A549 (cell line): ENCODE measurements around the gene DFFB. TPM values are rescaled to one million over a fixed set of nuclear protein-coding genes. Genes with fewer than 3 reads are reported as not detected.

Experiments
- ATAC-seq, 2 experiments: fragments of 200-7000 bp in 1 of 2; fragments of >200 bp in 1 of 2; cut with Nextera tagmentation in 1 of 2; cut with Tn5 transposase in 1 of 2; 3 replicates each; pipeline versions ENCODE4 v1.8.0 to v1.9.1; 2018 to 2020; ENCODE audit warnings: mild to moderate bottlenecking in 1 of 2, moderate library complexity in 1 of 2
- CTCF ChIA-PET: fragments of 300-600 bp; sonication (Branson Sonifier 250); formaldehyde crosslinking; extraction: SDS; loops from one replicate; lab custom pipeline; 2021; ENCODE audit warnings: antibody characterized with exemption, inconsistent platforms; lab: Yijun Ruan, JAX
- POLR2A ChIA-PET: fragments of 350-600 bp; formaldehyde crosslinking; extraction: SDS; loops from one replicate; lab custom pipeline; 2021; ENCODE audit warnings: antibody characterized with exemption, inconsistent platforms; lab: Yijun Ruan, JAX
- DNase-seq, 2 experiments: peaks; one replicate each; pipeline versions ENCODE4 v3.0.0 to v3.0.0-alpha.2; 2011 to 2016; ENCODE audit warnings: low read depth in 1 of 2, low spot score in 1 of 2
- FAIRE-seq: peaks from 2 replicates; lab custom pipeline; 2011; peaks lifted over from hg19 to GRCh38; lab: Jason Lieb, UNC
- H3K27ac ChIP-seq, 2 experiments: fragments of >200 bp; sonication (Bioruptor Twin); formaldehyde crosslinking; 3 replicates each; pipeline ENCODE4 v1.5.1; 2016 to 2017
- H3K4me1 ChIP-seq: fragments of >200 bp; sonication (Bioruptor Twin); formaldehyde crosslinking; 3 replicates; pipeline ENCODE4 v1.6.1; 2016
- H3K4me2 ChIP-seq: fragments of >200 bp; sonication (Bioruptor Twin); formaldehyde crosslinking; 3 replicates; pipeline ENCODE4 v1.6.1; 2016
- H3K4me3 ChIP-seq: fragments of >200 bp; sonication (Bioruptor Twin); formaldehyde crosslinking; 3 replicates; pipeline ENCODE4 v1.5.1; 2016
- H3K9me3 ChIP-seq: fragments of >200 bp; sonication (Bioruptor Twin); formaldehyde crosslinking; 3 replicates; pipeline ENCODE4 v1.6.1; 2016
- CBX8 ChIP-seq: fragments of 200-600 bp; sonication (generic); IDR thresholded peaks from 2 replicates; pipeline ENCODE4 v1.6.1; 2016
- FOXS1 ChIP-seq: fragments of 250-450 bp; sonication (Bioruptor Pico); IDR thresholded peaks from 2 replicates; pipeline ENCODE4 v1.5.0; 2020; ENCODE audit warnings: mild to moderate bottlenecking, moderate library complexity
- HDAC2 ChIP-seq: fragments of 200-600 bp; sonication (generic); IDR thresholded peaks from 2 replicates; pipeline ENCODE4 v1.6.1; 2016
- HEYL ChIP-seq: fragments of 250-450 bp; sonication (Bioruptor Pico); IDR thresholded peaks from 2 replicates; pipeline ENCODE4 v1.8.0; 2021; ENCODE audit warnings: mild to moderate bottlenecking, moderate library complexity
- HMGXB4 ChIP-seq: fragments of 250-450 bp; sonication (Bioruptor Pico); IDR thresholded peaks from 2 replicates; pipeline ENCODE4 v1.5.0; 2021; ENCODE audit warnings: mild to moderate bottlenecking, moderate library complexity, borderline replicate concordance
- JUN ChIP-seq, 2 experiments: fragments of >200 bp; sonication (Bioruptor Twin); formaldehyde crosslinking; IDR thresholded peaks; 2 replicates in 1 of 2; 3 replicates in 1 of 2; pipeline ENCODE4 v1.6.1; 2016 to 2017
- MYC ChIP-seq: IDR thresholded peaks from 2 replicates; pipeline ENCODE4 v1.6.1; 2012; ENCODE audit warnings: mild to moderate bottlenecking, inconsistent platforms, low read length, improper control_type of control experiment, borderline replicate concordance
- NFE2L2 ChIP-seq: fragments of 150-350 bp; conservative IDR thresholded peaks from 2 replicates; pipeline ENCODE4 v1.6.1; 2014; ENCODE audit warnings: low read length
- NPAS2 ChIP-seq: fragments of 250-450 bp; sonication (Bioruptor Pico); IDR thresholded peaks from 2 replicates; pipeline ENCODE4 v1.8.0; 2022; ENCODE audit warnings: mild to moderate bottlenecking, moderate library complexity, borderline replicate concordance
- NR3C1 ChIP-seq: fragments of >200 bp; sonication (Bioruptor Twin); formaldehyde crosslinking; IDR thresholded peaks from 3 replicates; pipeline ENCODE4 v1.6.1; 2017
- POLR2A ChIP-seq: IDR thresholded peaks from 2 replicates; pipeline ENCODE4 v1.6.1; 2012; ENCODE audit warnings: mild to moderate bottlenecking, low read length
- RAD21 ChIP-seq, 2 experiments: fragments of >200 bp in 1 of 2; sonication (Bioruptor Twin) in 1 of 2; formaldehyde crosslinking in 1 of 2; IDR thresholded peaks in 1 of 2; conservative IDR thresholded peaks in 1 of 2; 2 replicates in 1 of 2; 3 replicates in 1 of 2; pipeline ENCODE4 v1.6.1; 2012 to 2018; ENCODE audit warnings: inconsistent platforms in 1 of 2
- RCOR1 ChIP-seq: fragments of 150-350 bp; IDR thresholded peaks from 2 replicates; pipeline ENCODE4 v1.6.1; 2014; ENCODE audit warnings: antibody characterized with exemption, low read length, low read depth
- REST ChIP-seq: fragments of 200-600 bp; sonication (generic); IDR thresholded peaks from 2 replicates; pipeline ENCODE4 v1.6.1; 2016; ENCODE audit warnings: antibody characterized with exemption, mild to moderate bottlenecking, moderate library complexity
- RNF2 ChIP-seq: fragments of 200-600 bp; sonication (generic); IDR thresholded peaks from 2 replicates; pipeline ENCODE4 v1.6.1; 2016; ENCODE audit warnings: low read depth, mild to moderate bottlenecking, antibody characterized with exemption, moderate library complexity, borderline replicate concordance
- SREBF2 ChIP-seq: fragments of 450-650 bp; IDR thresholded peaks from 2 replicates; pipeline ENCODE4 v1.6.1; 2014; ENCODE audit warnings: mild to moderate bottlenecking, moderate library complexity
- TFCP2L1 ChIP-seq: fragments of 250-450 bp; sonication (Bioruptor Pico); IDR thresholded peaks from 2 replicates; pipeline ENCODE4 v1.5.0; 2021; ENCODE audit warnings: mild to moderate bottlenecking
- TP53 ChIP-seq: fragments of 250-450 bp; sonication (Bioruptor Pico); IDR thresholded peaks from 2 replicates; pipeline ENCODE4 v1.5.0; 2021; ENCODE audit warnings: mild to moderate bottlenecking, moderate library complexity
- ZSCAN20 ChIP-seq: fragments of 250-450 bp; sonication (Bioruptor Pico); IDR thresholded peaks from 2 replicates; pipeline ENCODE4 v1.8.0; 2022; ENCODE audit warnings: mild to moderate bottlenecking, moderate library complexity
- WGBS: methylation state at CpG from one replicate; pipeline ENCODE4 v1.1.6; 2017; ENCODE audit errors: missing lambda C conversion rate; 5-methylcytosine and 5-hydroxymethylcytosine counted together
- polyA plus RNA-seq, 4 experiments: library from polyadenylated mRNA; depleted of rRNA in 3 of 4; stranded (reverse); fragments of >200 nt; fragmentation: RNase III in 1 of 4; extraction: RNeasy Plus Mini Kit Qiagen cat#74134 plus additional on column Dnase treatment in 1 of 4; gene quantifications; 2 replicates in 3 of 4; 3 replicates in 1 of 4; pipeline ENCODE4 v1.2.3, GENCODE V29; 2011 to 2017
- TF ChIP-seq, protein P1 (sequence below): IDR thresholded peaks from 2 replicates; pipeline ENCODE4 v1.6.1; 2012
- TF ChIP-seq, protein P2 (sequence below): IDR thresholded peaks from 2 replicates; pipeline ENCODE4 v1.6.1; 2012; ENCODE audit warnings: low read depth, borderline replicate concordance
- TF ChIP-seq, protein P3 (sequence below): fragments of 150-350 bp; IDR thresholded peaks from 2 replicates; pipeline ENCODE4 v1.6.1; 2014; ENCODE audit warnings: low read depth, mild to moderate bottlenecking, low read length
- TF ChIP-seq, protein P4 (sequence below): fragments of >200 bp; sonication (Bioruptor Twin); formaldehyde crosslinking; IDR thresholded peaks from 3 replicates; pipeline ENCODE4 v1.5.1; 2016

Gene DFFB
- polyA plus RNA-seq, 2 of the 4 experiments (the other 2 are of a cell fraction) = 2.5 to 3.7 TPM

DNA sequence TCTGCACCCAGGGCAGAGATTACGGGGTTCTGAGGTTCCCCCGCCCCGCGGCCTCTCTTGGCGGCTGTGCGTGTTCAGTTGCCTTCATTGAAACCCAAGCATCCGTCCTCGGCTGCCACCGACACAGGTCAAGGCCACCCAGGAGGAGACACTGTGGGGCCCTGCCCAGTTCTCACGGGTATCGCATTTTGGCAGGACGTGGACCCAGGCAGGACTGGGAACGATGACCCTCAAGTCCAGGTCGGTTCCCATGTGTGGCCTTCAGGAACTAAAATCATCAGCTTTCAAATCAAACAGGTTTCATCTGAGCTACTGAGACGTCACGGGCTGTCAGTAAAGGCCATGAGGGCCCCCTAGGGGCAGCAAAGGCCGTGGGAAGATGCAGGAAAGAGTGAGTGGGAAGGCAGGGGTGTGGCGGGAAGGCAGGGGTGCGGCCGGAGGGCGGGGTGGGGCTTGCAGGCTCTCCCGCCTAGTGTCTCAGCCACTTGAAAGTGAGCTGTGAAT, 49.8 kb downstream of the DFFB start:
- FAIRE-seq (no peak), DNase-seq (peak in 1 of 2 experiments; percentile 53), ATAC-seq (peak in 1 of 2 experiments; percentile 42; a peak in 3 of 6 replicates)
- Histone ChIP-seq H3K27ac (no peak overlapping the region), H3K4me1 (peaks cover 5% of the 10 kb centered on the region; the same call in 1 of the 3 replicates), H3K4me2 (no peak overlapping the region), H3K4me3 (no peak overlapping the region), H3K9me3 (no peaks in the 10 kb centered on the region)
- CTCF ChIA-PET = interaction anchor here (0.8 to 1.2 kb wide), 2 partner anchors 39 to 1839 kb away, joined by 4 read pairs; no protein-coding TSS in a partner anchor
- POLR2A ChIA-PET = no interaction called here
- WGBS = 57% methylated on average over 6 of the region's 22 CpGs
- no peak for TF ChIP-seq NR3C1
- no peak for TF ChIP-seq HEYL (CRISPR knock-in tag)
- no peak for TF ChIP-seq MYC
- no peak for TF ChIP-seq FOXS1 (CRISPR knock-in tag)
- no peak for TF ChIP-seq NPAS2 (CRISPR knock-in tag)
- TF ChIP-seq, protein P1, sequence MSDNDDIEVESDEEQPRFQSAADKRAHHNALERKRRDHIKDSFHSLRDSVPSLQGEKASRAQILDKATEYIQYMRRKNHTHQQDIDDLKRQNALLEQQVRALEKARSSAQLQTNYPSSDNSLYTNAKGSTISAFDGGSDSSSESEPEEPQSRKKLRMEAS = no peak
- no peak for TF ChIP-seq TP53
- TF ChIP-seq JUN (IDR thresholded peaks at IDR 0.05) = no peak
- no peak for TF ChIP-seq SREBF2
- no peak for TF ChIP-seq POLR2A
- no peak for TF ChIP-seq CBX8

DNA sequence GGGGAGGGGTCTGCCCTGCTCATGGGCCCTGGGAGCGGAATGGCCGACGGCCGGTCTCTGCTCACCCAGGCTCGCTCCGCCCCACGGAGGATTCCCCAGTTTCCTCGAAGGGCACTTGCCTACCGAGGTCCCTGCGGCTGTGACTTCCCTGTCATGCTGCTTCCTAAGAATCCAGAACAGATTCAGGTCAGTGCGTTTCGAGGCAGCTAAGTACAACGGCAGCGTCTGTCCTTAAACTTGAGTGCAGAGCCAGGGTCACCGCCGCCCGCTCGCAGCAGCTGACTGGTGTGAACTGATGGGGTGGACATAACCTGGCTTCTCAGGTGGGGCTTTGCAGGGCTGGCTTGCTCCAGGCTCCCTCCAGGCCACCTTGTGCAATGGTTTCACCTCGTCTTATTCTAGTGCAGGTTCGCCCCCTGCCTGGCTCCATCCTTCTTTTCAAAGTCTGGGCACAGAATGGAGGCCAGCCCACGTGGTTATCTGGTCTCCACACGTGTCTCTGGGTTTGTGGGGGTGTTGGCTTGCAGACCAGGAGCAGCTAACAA, 50.4 kb downstream of the DFFB start:
- 75% methylated on average over 17 of the region's 22 CpGs for WGBS
- H3K4me2 ChIP-seq = no peak overlapping the region
- CTCF ChIA-PET = interaction anchor here (1.0 kb wide), 1 partner anchor 230 kb away, joined by 3 read pairs; no protein-coding TSS in a partner anchor
- POLR2A ChIA-PET = no interaction called here
- peaks cover 5% of the 10 kb centered on the region; the same call in 1 of the 3 replicates for H3K4me1 ChIP-seq
- FAIRE-seq (no peak), ATAC-seq (no peak), DNase-seq (no peak)
- H3K4me3 ChIP-seq = no peak overlapping the region
- H3K27ac ChIP-seq = no peak overlapping the region
- TF ChIP-seq HMGXB4 (CRISPR knock-in tag) (no peak), HDAC2 (no peak), NFE2L2 (no peak), RAD21 (conservative IDR thresholded peaks at IDR 0.05 in 1 of 2, IDR thresholded peaks at IDR 0.05 in 1 of 2) (no peak), RNF2 (no peak)
- TF ChIP-seq, protein P1 = no peak
- TF ChIP-seq, protein P2, sequence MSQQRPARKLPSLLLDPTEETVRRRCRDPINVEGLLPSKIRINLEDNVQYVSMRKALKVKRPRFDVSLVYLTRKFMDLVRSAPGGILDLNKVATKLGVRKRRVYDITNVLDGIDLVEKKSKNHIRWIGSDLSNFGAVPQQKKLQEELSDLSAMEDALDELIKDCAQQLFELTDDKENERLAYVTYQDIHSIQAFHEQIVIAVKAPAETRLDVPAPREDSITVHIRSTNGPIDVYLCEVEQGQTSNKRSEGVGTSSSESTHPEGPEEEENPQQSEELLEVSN = no peak
- no peaks in the 10 kb centered on the region for H3K9me3 ChIP-seq

DNA sequence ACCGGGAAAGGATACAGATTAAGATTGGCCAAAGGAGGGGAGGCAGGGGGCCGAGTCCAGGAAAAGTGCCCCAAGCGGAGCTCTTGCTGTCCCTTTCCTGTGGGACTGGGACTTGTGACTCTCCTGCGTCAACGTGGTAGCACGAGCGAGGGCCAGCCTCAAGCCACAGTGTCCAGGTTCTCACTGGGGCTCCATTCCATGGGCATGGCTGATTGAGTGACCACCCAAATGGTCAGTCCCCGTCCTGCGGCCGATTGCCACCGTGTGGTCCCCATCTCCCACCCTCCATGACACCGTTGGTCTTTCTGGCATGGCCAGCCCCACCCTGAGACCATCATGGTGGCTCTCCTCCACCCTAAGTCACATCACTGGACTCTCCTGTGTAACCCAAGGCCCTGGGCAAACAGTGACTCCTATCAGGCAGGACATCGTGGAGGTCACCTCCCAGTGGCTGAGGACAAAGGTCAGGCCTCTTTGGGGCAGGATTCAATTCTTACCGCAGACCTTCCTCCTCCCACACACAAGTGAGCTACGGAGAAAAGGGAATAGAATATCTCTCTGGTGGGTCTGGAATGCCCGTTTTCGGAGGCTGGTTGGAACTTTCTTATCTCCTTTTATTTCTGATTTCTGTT, 51.7 kb downstream of the DFFB start:
- WGBS = 69% methylated on average over 16 of the region's 17 CpGs
- no peak for DNase-seq
- no peak for FAIRE-seq
- TF ChIP-seq ZSCAN20 (CRISPR knock-in tag) (no peak), POLR2A (no peak), RCOR1 (no peak), TFCP2L1 (no peak), CBX8 (no peak), REST (no peak)
- TF ChIP-seq, protein P3, sequence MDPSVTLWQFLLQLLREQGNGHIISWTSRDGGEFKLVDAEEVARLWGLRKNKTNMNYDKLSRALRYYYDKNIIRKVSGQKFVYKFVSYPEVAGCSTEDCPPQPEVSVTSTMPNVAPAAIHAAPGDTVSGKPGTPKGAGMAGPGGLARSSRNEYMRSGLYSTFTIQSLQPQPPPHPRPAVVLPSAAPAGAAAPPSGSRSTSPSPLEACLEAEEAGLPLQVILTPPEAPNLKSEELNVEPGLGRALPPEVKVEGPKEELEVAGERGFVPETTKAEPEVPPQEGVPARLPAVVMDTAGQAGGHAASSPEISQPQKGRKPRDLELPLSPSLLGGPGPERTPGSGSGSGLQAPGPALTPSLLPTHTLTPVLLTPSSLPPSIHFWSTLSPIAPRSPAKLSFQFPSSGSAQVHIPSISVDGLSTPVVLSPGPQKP = no peak
- TF ChIP-seq, protein P4, sequence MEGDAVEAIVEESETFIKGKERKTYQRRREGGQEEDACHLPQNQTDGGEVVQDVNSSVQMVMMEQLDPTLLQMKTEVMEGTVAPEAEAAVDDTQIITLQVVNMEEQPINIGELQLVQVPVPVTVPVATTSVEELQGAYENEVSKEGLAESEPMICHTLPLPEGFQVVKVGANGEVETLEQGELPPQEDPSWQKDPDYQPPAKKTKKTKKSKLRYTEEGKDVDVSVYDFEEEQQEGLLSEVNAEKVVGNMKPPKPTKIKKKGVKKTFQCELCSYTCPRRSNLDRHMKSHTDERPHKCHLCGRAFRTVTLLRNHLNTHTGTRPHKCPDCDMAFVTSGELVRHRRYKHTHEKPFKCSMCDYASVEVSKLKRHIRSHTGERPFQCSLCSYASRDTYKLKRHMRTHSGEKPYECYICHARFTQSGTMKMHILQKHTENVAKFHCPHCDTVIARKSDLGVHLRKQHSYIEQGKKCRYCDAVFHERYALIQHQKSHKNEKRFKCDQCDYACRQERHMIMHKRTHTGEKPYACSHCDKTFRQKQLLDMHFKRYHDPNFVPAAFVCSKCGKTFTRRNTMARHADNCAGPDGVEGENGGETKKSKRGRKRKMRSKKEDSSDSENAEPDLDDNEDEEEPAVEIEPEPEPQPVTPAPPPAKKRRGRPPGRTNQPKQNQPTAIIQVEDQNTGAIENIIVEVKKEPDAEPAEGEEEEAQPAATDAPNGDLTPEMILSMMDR = no peak

More for the DNA sequence above, 51.7 kb downstream of the DFFB start:
- H3K4me1 ChIP-seq = peaks cover 5% of the 10 kb centered on the region; the same call in 1 of the 3 replicates
- H3K4me2 ChIP-seq = no peak overlapping the region
- H3K9me3 ChIP-seq = no peaks in the 10 kb centered on the region
- no peak overlapping the region for H3K4me3 ChIP-seq
- CTCF ChIA-PET = interaction anchor here (1.4 kb wide), 1 partner anchor 1836 kb away, joined by 4 read pairs; no protein-coding TSS in a partner anchor
- ATAC-seq = no peak
- POLR2A ChIA-PET = no interaction called here
- no peak overlapping the region for H3K27ac ChIP-seq
